ENCODE measurements around the gene CPB2. TPM values are rescaled to one million over a fixed set of nuclear protein-coding genes. Genes with fewer than 3 reads are reported as not detected.

Gene CPB2
- total RNA-seq, 2 donors from 2014 or later: not detected

DNA sequence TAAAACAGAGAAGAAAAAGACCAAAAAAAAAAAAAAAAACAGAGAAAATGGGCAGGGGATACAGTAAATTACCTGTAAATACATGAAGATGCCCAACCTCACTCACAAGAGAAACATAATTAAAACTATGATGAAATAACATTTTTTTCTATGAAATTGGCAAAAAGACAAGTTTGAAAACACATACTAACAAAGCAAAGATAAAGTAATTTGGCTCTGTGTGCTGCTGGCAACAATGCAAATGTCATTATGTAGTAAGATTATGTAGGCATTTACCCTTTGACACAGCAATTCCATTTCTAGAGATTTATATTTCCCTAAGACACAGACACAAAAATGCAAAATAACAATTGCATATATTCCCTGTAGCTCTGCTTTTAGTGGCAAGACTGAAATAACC, 72.5 kb downstream of the CPB2 start:
- no peak overlapping the region for H3K4me3 Mint-ChIP-seq
- Histone ChIP-seq H3K36me3 (ENCODE audit: control insufficient read depth, insufficient read depth, low read length) (peaks cover 48% of the 10 kb centered on the region), H3K9ac (ENCODE audit: extremely low read depth, low read length, poor library complexity, severe bottlenecking) (no peak overlapping the region), H3K4me3 (ENCODE audit: low read length) (no peak overlapping the region), H3K4me1 (ENCODE audit: control insufficient read depth, insufficient read depth, low read length) (no peaks in the 10 kb centered on the region), H3K27me3 (ENCODE audit: control insufficient read depth, insufficient read depth, low read length, poor library complexity, severe bottlenecking) (no peaks in the 10 kb centered on the region), H3K9me3 (ENCODE audit: control insufficient read depth, low read length) (peaks cover 21% of the 10 kb centered on the region), H3K27ac (ENCODE audit: low read depth, low read length) (no peak overlapping the region)
- no peak overlapping the region for H3K27ac Mint-ChIP-seq
- H3K36me3 Mint-ChIP-seq (ENCODE audit: low read depth): peaks cover 62% of the 10 kb centered on the region
- TF ChIP-seq CTCF (conservative IDR thresholded peaks at IDR 0.05): no peak
- H3K4me1 Mint-ChIP-seq: peaks cover 8% of the 10 kb centered on the region
- no peaks in the 10 kb centered on the region for H3K27me3 Mint-ChIP-seq (ENCODE audit: insufficient read depth)
- peaks cover 17% of the 10 kb centered on the region for H3K9me3 Mint-ChIP-seq
- no peak for DNase-seq

DNA sequence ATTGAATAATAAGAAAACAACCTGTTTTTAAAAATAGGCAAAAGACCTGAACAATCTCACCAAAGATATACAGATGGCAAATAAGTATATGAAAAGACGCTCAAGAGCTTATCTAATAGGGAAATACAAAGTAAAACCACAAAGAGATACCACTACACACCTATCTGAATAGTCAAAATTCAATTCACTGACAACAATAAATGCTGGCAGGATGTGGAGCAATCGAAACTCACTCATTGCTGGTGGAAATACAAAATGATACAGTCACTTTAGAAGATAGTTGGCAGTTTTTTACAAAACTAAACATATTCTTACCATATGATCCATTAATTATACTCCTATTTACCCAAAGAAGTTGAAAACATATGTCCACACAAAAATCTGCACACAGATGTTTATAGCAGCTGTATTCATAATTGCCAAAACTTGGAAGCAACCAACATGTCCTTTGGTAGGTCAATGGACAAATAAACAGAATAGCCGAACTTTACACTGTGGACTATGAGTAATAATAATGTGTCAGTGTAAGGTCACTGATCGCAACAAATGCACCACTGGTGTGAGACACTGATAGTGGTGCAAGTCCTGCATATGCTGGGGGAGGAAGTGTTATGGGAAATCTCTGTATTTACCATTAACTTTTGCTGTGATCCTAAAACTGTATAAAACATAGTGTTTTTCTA, 73.1 kb downstream of the CPB2 start:
- Mint-ChIP-seq H3K9me3 (peaks cover 17% of the 10 kb centered on the region), H3K4me1 (peaks cover 8% of the 10 kb centered on the region), H3K36me3 (ENCODE audit: low read depth) (peaks cover 62% of the 10 kb centered on the region), H3K4me3 (no peak overlapping the region), H3K27ac (no peak overlapping the region), H3K27me3 (ENCODE audit: insufficient read depth) (no peaks in the 10 kb centered on the region)
- H3K9me3 ChIP-seq (ENCODE audit: control insufficient read depth, low read length): peaks cover 21% of the 10 kb centered on the region
- H3K4me3 ChIP-seq (ENCODE audit: low read length): no peak overlapping the region
- no peaks in the 10 kb centered on the region for H3K4me1 ChIP-seq (ENCODE audit: control insufficient read depth, insufficient read depth, low read length)
- DNase-seq: no peak
- WGBS, 2 experiments (ENCODE audit: insufficient coverage in 1 of 2, insufficient read length in 1 of 2): 95 to 100% methylated on average over 2 to 4 of the region's 4 CpGs
- no peak overlapping the region for H3K9ac ChIP-seq (ENCODE audit: extremely low read depth, low read length, poor library complexity, severe bottlenecking)
- H3K27ac ChIP-seq (ENCODE audit: low read depth, low read length): no peak overlapping the region
- no peaks in the 10 kb centered on the region for H3K27me3 ChIP-seq (ENCODE audit: control insufficient read depth, insufficient read depth, low read length, poor library complexity, severe bottlenecking)
- TF ChIP-seq CTCF (conservative IDR thresholded peaks at IDR 0.05): no peak
- peaks cover 47% of the 10 kb centered on the region for H3K36me3 ChIP-seq (ENCODE audit: control insufficient read depth, insufficient read depth, low read length)

DNA sequence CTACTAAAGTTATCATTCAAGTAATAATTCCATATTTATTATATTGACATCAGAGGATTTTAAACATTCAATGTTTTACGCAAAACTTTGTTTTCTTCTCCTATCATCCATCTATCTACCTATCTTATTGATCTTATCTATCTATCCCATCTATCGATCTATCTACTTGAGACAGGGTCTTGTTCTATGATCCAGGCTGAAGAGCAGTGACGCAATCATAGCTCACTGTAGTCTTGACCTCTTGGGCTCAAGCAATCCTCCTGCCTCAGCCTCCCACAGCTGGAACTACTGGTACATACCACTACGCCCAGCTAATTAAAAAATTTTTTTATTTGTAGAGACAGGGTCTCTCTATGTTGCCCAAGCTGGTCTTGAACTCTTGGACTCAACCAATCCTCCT, 79.7 kb downstream of the CPB2 start:
- Histone ChIP-seq H3K9ac (ENCODE audit: extremely low read depth, low read length, poor library complexity, severe bottlenecking) (no peak overlapping the region), H3K36me3 (ENCODE audit: control insufficient read depth, insufficient read depth, low read length) (peaks cover 6% of the 10 kb centered on the region), H3K27ac (ENCODE audit: low read depth, low read length) (no peak overlapping the region), H3K27me3 (ENCODE audit: control insufficient read depth, insufficient read depth, low read length, poor library complexity, severe bottlenecking) (no peaks in the 10 kb centered on the region), H3K4me3 (ENCODE audit: low read length) (no peak overlapping the region), H3K4me1 (ENCODE audit: control insufficient read depth, insufficient read depth, low read length) (peaks cover 8% of the 10 kb centered on the region), H3K9me3 (ENCODE audit: control insufficient read depth, low read length) (peaks cover 5% of the 10 kb centered on the region)
- no peak overlapping the region for H3K4me3 Mint-ChIP-seq
- H3K27me3 Mint-ChIP-seq (ENCODE audit: insufficient read depth): no peaks in the 10 kb centered on the region
- TF ChIP-seq CTCF (conservative IDR thresholded peaks at IDR 0.05): no peak
- peaks cover 22% of the 10 kb centered on the region for H3K36me3 Mint-ChIP-seq (ENCODE audit: low read depth)
- peaks cover 7% of the 10 kb centered on the region for H3K9me3 Mint-ChIP-seq
- H3K4me1 Mint-ChIP-seq: peaks cover 11% of the 10 kb centered on the region
- 96% methylated on average over 4 of the region's 4 CpGs for WGBS, 2 experiments (ENCODE audit: insufficient coverage in 1 of 2, insufficient read length in 1 of 2)
- no peak overlapping the region for H3K27ac Mint-ChIP-seq
- DNase-seq: no peak
